Hepatocyte (in vitro differentiated cells): Measurements from ENCODE around the gene LRRC4C. TPM values are rescaled to one million over a fixed set of nuclear protein-coding genes. Genes with fewer than 3 reads are reported as not detected.

Source experiments
- DNase-seq: peaks from one replicate; pipeline ENCODE4 v3.0.0-alpha.2; 2016; ENCODE audit warnings: low spot score
- H2AFZ ChIP-seq: fragments of 200-600 bp; sonication (generic); 2 replicates; pipeline ENCODE4 v1.6.0; 2016; ENCODE audit warnings: antibody characterized with exemption, mild to moderate bottlenecking
- H3K27ac ChIP-seq: fragments of 200-600 bp; sonication (generic); 2 replicates; pipeline ENCODE4 v1.5.1; 2016; ENCODE audit warnings: mild to moderate bottlenecking
- H3K27me3 ChIP-seq: fragments of 200-600 bp; sonication (generic); 2 replicates; pipeline ENCODE4 v1.6.1; 2016
- H3K36me3 ChIP-seq: fragments of 200-600 bp; sonication (generic); replicated peaks from 2 replicates; pipeline ENCODE4 v1.5.1; 2016; ENCODE audit warnings: low read depth; ENCODE audit not compliant: insufficient read depth
- H3K4me1 ChIP-seq: fragments of 200-600 bp; sonication (generic); 2 replicates; pipeline ENCODE4 v1.5.1; 2016; ENCODE audit warnings: mild to moderate bottlenecking, moderate library complexity; ENCODE audit not compliant: insufficient read depth
- H3K4me2 ChIP-seq: fragments of 200-600 bp; sonication (generic); 2 replicates; pipeline ENCODE4 v1.6.0; 2016
- H3K4me3 ChIP-seq: fragments of 200-600 bp; sonication (generic); 2 replicates; pipeline ENCODE4 v1.5.1; 2016; ENCODE audit warnings: mild to moderate bottlenecking
- H3K79me2 ChIP-seq: fragments of 200-600 bp; sonication (generic); 2 replicates; pipeline ENCODE4 v1.6.0; 2017; ENCODE audit warnings: mild to moderate bottlenecking
- H3K9me2 ChIP-seq: fragments of 200-600 bp; sonication (generic); replicated peaks from 2 replicates; pipeline ENCODE4 v1.6.0; 2017; ENCODE audit warnings: mild to moderate bottlenecking; ENCODE audit not compliant: insufficient read depth
- H3K9me3 ChIP-seq: fragments of 200-600 bp; sonication (generic); 2 replicates; pipeline ENCODE4 v1.5.1; 2016; ENCODE audit warnings: low read depth, mild to moderate bottlenecking
- H4K20me1 ChIP-seq: fragments of 200-600 bp; sonication (generic); 2 replicates; pipeline ENCODE4 v1.6.0; 2016; ENCODE audit warnings: mild to moderate bottlenecking; ENCODE audit not compliant: insufficient read depth, poor library complexity, severe bottlenecking
- CTCF ChIP-seq: fragments of 200-600 bp; sonication (generic); IDR thresholded peaks from 2 replicates; pipeline ENCODE4 v1.5.1; 2016; ENCODE audit warnings: antibody characterized with exemption, mild to moderate bottlenecking; ENCODE audit not compliant: poor library complexity
- EZH2 ChIP-seq: fragments of 200-600 bp; sonication (generic); IDR thresholded peaks from 2 replicates; pipeline ENCODE4 v1.6.1; 2016; ENCODE audit warnings: antibody characterized with exemption, mild to moderate bottlenecking, borderline replicate concordance
- EZH2phosphoT487 ChIP-seq: fragments of 200-600 bp; sonication (generic); IDR thresholded peaks from one replicate; pipeline ENCODE4 v1.6.1; 2018; ENCODE audit warnings: antibody characterized with exemption, mild to moderate bottlenecking, low read depth, moderate library complexity; ENCODE audit not compliant: unreplicated experiment, severe bottlenecking
- WGBS: methylation state at CpG from one replicate; pipeline ENCODE4 v1.1.6; 2016; ENCODE audit warnings: low lambda C conversion rate; ENCODE audit errors: missing lambda C conversion rate; 5-methylcytosine and 5-hydroxymethylcytosine counted together
- polyA plus RNA-seq: library from polyadenylated mRNA; unstranded; fragments of >200 nt; fragmentation: Nextera tagmentation; extraction: Ambion mirVana; gene quantifications from 2 replicates; pipeline ENCODE4 v1.2.1, GENCODE V29; 2016
- total RNA-seq: library from RNA; depleted of rRNA; stranded (reverse); fragments of >200 nt; gene quantifications from 2 replicates; pipeline ENCODE4 v1.2.3, GENCODE V29; 2014

The LRRC4C gene
- total and polyA plus RNA-seq, 2 experiments from 2014 or later, result 1.1 to 3.1 TPM

- Histone ChIP-seq H3K36me3 (no peaks in the 10 kb centered on the region), H3K9me2 (no peaks in the 10 kb centered on the region), H3K79me2 (no peaks in the 10 kb centered on the region), H4K20me1 (no peaks in the 10 kb centered on the region), H2AFZ (no peak overlapping the region), H3K4me3 (no peak overlapping the region), H3K4me1 (no peaks in the 10 kb centered on the region), H3K27ac (no peak overlapping the region), H3K4me2 (no peak overlapping the region), H3K27me3 (peaks cover 5% of the 10 kb centered on the region), H3K9me3 (no peaks in the 10 kb centered on the region)
- 61% methylated on average over 7 of the region's 7 CpGs for WGBS
- no peak for DNase-seq
- TF ChIP-seq EZH2phosphoT487 (no peak), EZH2 (no peak), CTCF (no peak)
Measured at GRCh38 chr11:41458641-41459040, 811 bp downstream of the LRRC4C start.

GRCh38 chr11:41458154-41458553, 1.3 kb downstream of the LRRC4C start:
- H2AFZ ChIP-seq, result no peak overlapping the region
- no peaks in the 10 kb centered on the region for H3K79me2 ChIP-seq
- H3K27me3 ChIP-seq, result peaks cover 5% of the 10 kb centered on the region
- no peak for DNase-seq
- H3K4me2 ChIP-seq, result no peak overlapping the region
- no peaks in the 10 kb centered on the region for H3K9me2 ChIP-seq
- H3K4me1 ChIP-seq, result no peaks in the 10 kb centered on the region
- no peaks in the 10 kb centered on the region for H4K20me1 ChIP-seq
- H3K4me3 ChIP-seq, result no peak overlapping the region
- no peaks in the 10 kb centered on the region for H3K36me3 ChIP-seq
- WGBS, result 49% methylated on average over 4 of the region's 4 CpGs
- TF ChIP-seq CTCF (no peak), EZH2 (no peak), EZH2phosphoT487 (no peak)
- H3K9me3 ChIP-seq, result no peaks in the 10 kb centered on the region
- no peak overlapping the region for H3K27ac ChIP-seq

- H4K20me1 ChIP-seq, result no peaks in the 10 kb centered on the region
- no peak overlapping the region for H3K27ac ChIP-seq
- 81% methylated on average over 3 of the region's 3 CpGs for WGBS
- H3K4me2 ChIP-seq, result no peak overlapping the region
- H3K9me3 ChIP-seq, result no peaks in the 10 kb centered on the region
- no peak overlapping the region for H3K4me3 ChIP-seq
- H3K9me2 ChIP-seq, result no peaks in the 10 kb centered on the region
- H3K27me3 ChIP-seq, result peaks cover 5% of the 10 kb centered on the region
- H3K79me2 ChIP-seq, result no peaks in the 10 kb centered on the region
- DNase-seq, result no peak
- TF ChIP-seq EZH2, result no peak
- TF ChIP-seq CTCF, result no peak
- TF ChIP-seq EZH2phosphoT487, result no peak
- H3K36me3 ChIP-seq, result no peaks in the 10 kb centered on the region
- no peak overlapping the region for H2AFZ ChIP-seq
- H3K4me1 ChIP-seq, result no peaks in the 10 kb centered on the region
Measured at GRCh38 chr11:41457216-41458014, 2.0 kb downstream of the LRRC4C start.

GRCh38 chr11:41456269-41456668, 3.2 kb downstream of the LRRC4C start:
- no peak for DNase-seq
- no peaks in the 10 kb centered on the region for H4K20me1 ChIP-seq
- H3K4me1 ChIP-seq, result no peaks in the 10 kb centered on the region
- 26% methylated on average over 1 of the region's 1 CpG for WGBS
- no peak overlapping the region for H3K4me3 ChIP-seq
- H3K9me2 ChIP-seq, result no peaks in the 10 kb centered on the region
- no peak overlapping the region for H3K4me2 ChIP-seq
- H3K36me3 ChIP-seq, result no peaks in the 10 kb centered on the region
- peaks cover 5% of the 10 kb centered on the region for H3K27me3 ChIP-seq
- no peak overlapping the region for H2AFZ ChIP-seq
- H3K27ac ChIP-seq, result no peak overlapping the region
- H3K9me3 ChIP-seq, result no peaks in the 10 kb centered on the region
- H3K79me2 ChIP-seq, result no peaks in the 10 kb centered on the region
- no peak for TF ChIP-seq CTCF
- no peak for TF ChIP-seq EZH2
- TF ChIP-seq EZH2phosphoT487, result no peak
